Measurements from ENCODE around the gene ELFN1.

DNA sequence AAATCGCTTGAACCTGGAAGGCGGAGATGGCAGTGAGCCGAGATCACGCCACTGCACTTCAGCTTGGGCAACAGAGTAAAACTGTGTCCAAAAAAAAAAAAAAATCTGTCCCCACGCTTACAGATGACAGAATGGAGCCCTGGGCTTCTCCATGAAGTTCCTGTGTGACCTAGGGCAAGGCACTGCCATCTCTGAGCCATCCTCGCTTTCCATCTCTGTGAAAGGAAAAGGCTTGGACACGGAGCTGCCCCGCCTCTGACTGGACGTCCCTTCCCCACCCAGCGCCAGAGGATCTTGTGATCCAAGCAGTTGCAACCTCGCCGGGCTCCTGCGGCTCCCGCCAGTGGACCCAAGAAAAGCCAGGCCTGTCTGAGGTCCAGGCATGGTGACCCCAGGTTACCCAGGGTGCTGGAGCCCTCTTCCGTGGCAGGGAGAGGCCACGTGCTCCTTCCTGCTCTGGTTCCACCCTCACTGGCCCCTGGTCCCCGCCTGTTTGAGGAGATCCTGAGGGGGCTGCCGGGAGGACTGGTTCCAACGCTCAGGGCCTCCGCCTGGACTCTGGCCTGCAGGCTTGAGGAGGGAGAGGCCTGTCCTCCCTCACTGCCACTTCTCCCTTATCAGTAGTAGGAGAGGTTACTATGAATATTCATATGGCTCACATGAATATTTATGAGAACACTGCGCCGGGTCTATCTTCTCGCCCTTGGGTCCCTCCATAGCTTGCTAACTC, 25.6 kb upstream of the ELFN1 start:
- TF ChIP-seq POLR2A (IDR thresholded peaks at IDR 0.05; ENCODE audit: low read length) (no peak), GATA1 (IDR thresholded peaks at IDR 0.05; ENCODE audit: low read depth, low read length) (no peak)
